ENCODE measurements around the gene MTHFR. TPM values are rescaled to one million over a fixed set of nuclear protein-coding genes. Genes with fewer than 3 reads are reported as not detected.

Gene MTHFR
- total RNA-seq, 1 experiment from 2014 or later, result 18.2 TPM

GRCh38 chr1:11766429-11766776 is 39.4 kb downstream of the MTHFR start:
- H3K27ac ChIP-seq (ENCODE audit: insufficient read length, low read depth, low read length), result no peak overlapping the region
- Mint-ChIP-seq H3K36me3 (ENCODE audit: insufficient read depth in 1 of 3, low read depth in 3 of 3) (no peaks in the 10 kb centered on the region), H3K27me3 (ENCODE audit: low read depth) (peaks cover 52% of the 10 kb centered on the region), H3K27ac (no peak overlapping the region), H3K9me3 (peaks cover 0 to 3% of the 10 kb centered on the region in 2 experiments; a peak in 2 of 5 replicates), H3K4me3 (no peak overlapping the region), H3K4me1 (peaks cover 10 to 18% of the 10 kb centered on the region in 2 experiments)
- TF ChIP-seq, protein P1, sequence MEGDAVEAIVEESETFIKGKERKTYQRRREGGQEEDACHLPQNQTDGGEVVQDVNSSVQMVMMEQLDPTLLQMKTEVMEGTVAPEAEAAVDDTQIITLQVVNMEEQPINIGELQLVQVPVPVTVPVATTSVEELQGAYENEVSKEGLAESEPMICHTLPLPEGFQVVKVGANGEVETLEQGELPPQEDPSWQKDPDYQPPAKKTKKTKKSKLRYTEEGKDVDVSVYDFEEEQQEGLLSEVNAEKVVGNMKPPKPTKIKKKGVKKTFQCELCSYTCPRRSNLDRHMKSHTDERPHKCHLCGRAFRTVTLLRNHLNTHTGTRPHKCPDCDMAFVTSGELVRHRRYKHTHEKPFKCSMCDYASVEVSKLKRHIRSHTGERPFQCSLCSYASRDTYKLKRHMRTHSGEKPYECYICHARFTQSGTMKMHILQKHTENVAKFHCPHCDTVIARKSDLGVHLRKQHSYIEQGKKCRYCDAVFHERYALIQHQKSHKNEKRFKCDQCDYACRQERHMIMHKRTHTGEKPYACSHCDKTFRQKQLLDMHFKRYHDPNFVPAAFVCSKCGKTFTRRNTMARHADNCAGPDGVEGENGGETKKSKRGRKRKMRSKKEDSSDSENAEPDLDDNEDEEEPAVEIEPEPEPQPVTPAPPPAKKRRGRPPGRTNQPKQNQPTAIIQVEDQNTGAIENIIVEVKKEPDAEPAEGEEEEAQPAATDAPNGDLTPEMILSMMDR (conservative IDR thresholded peaks at IDR 0.05), result no peak
- no CpG with 5 or more reads among the region's 14 CpGs for WGBS (ENCODE audit: extremely low coverage, insufficient read length, low lambda C conversion rate)
- no peak overlapping the region for H2AFZ ChIP-seq (ENCODE audit: low read length)
- H4K91ac ChIP-seq (ENCODE audit: insufficient read length, low read depth, low read length), result no peak overlapping the region
- H3K79me2 ChIP-seq (ENCODE audit: insufficient read depth, low read length), result no peaks in the 10 kb centered on the region
- H3K4ac ChIP-seq (ENCODE audit: low read depth, low read length), result no peak overlapping the region
- H3K9ac ChIP-seq (ENCODE audit: extremely low read depth, insufficient read length, low read length), result no peak overlapping the region
- H2BK12ac ChIP-seq (ENCODE audit: insufficient read length, low read depth, low read length), result no peak overlapping the region
- H3T11ph ChIP-seq (ENCODE audit: low read length), result no peak overlapping the region
- H4K20me1 ChIP-seq (ENCODE audit: control insufficient read depth, insufficient read depth, insufficient read length), result no peaks in the 10 kb centered on the region
- no peaks in the 10 kb centered on the region for H3K23me2 ChIP-seq (ENCODE audit: insufficient read length, low read depth, low read length, poor library complexity, severe bottlenecking)
- H3K27me3 ChIP-seq (ENCODE audit: insufficient read depth, low read length), result peaks cover 7% of the 10 kb centered on the region; the same call in 1 of the 2 replicates
- no peak overlapping the region for H2BK5ac ChIP-seq (ENCODE audit: insufficient read length, low read length)
- no peaks in the 10 kb centered on the region for H3K9me3 ChIP-seq (ENCODE audit: control insufficient read depth, low read depth, low read length)
- no peak overlapping the region for H3K23ac ChIP-seq (ENCODE audit: insufficient read length, low read depth, low read length)
- no peak overlapping the region for H3K18ac ChIP-seq (ENCODE audit: insufficient read length, low read depth, low read length)
- H2BK15ac ChIP-seq (ENCODE audit: low read depth, low read length), result no peak overlapping the region
- no peak overlapping the region for H3K4me2 ChIP-seq (ENCODE audit: insufficient read depth, insufficient read length, low read length)
- H3K56ac ChIP-seq (ENCODE audit: insufficient read length, low read depth, low read length), result no peak overlapping the region
- H3K4me1 ChIP-seq (ENCODE audit: insufficient read depth, low read length), result no peaks in the 10 kb centered on the region
- no peak overlapping the region for H4K5ac ChIP-seq (ENCODE audit: insufficient read length, low read depth, low read length)
- H2BK120ac ChIP-seq (ENCODE audit: low read depth, low read length, poor library complexity, severe bottlenecking), result no peak overlapping the region
- no peak overlapping the region for H3K14ac ChIP-seq (ENCODE audit: insufficient read depth, low read length)
- DNase-seq, result no peak
- no peak overlapping the region for H2BK20ac ChIP-seq (ENCODE audit: low read depth, low read length, poor library complexity, severe bottlenecking)
- H2AK5ac ChIP-seq (ENCODE audit: insufficient read length, low read length), result no peak overlapping the region
- H4K8ac ChIP-seq (replicated peaks; ENCODE audit: insufficient read length, low read depth, low read length), result no peak overlapping the region
- no peaks in the 10 kb centered on the region for H3K79me1 ChIP-seq (ENCODE audit: insufficient read depth, low read depth, low read length, poor library complexity, severe bottlenecking)
